HepG2 (cell line): Measurements from ENCODE around the gene LENEP. TPM values are rescaled to one million over a fixed set of nuclear protein-coding genes. Genes with fewer than 3 reads are reported as not detected.

Source experiments
- ADNP ChIP-seq: sonication (generic); formaldehyde crosslinking; IDR thresholded peaks from 2 replicates; pipeline ENCODE4 v1.4.0; 2020; ENCODE audit warnings: missing genetic modification reagents
- BCLAF1 ChIP-seq: fragments of 450-650 bp; IDR thresholded peaks from 2 replicates; pipeline ENCODE4 v1.6.1; 2017; ENCODE audit warnings: mild to moderate bottlenecking
- ELF1 ChIP-seq: sonication (generic); formaldehyde crosslinking; IDR thresholded peaks from 2 replicates; pipeline ENCODE4 v1.4.0; 2020; ENCODE audit warnings: missing genetic modification reagents
- JUN ChIP-seq: sonication (generic); formaldehyde crosslinking; IDR thresholded peaks from 2 replicates; pipeline ENCODE4 v1.4.0; 2020; ENCODE audit warnings: mild to moderate bottlenecking, missing genetic modification reagents
- KLF16 ChIP-seq, 2 experiments: sonication (generic) in 1 of 2; formaldehyde crosslinking in 1 of 2; IDR thresholded peaks; 2 replicates each; pipeline versions ENCODE4 v1.6.1 to v1.8.0; 2016 to 2023; ENCODE audit warnings: missing genetic modification reagents in 2 of 2, missing compliant biosample characterization in 1 of 2
- MEIS1 ChIP-seq: sonication (generic); formaldehyde crosslinking; IDR thresholded peaks from 2 replicates; pipeline ENCODE4 v1.9.0; 2021; ENCODE audit warnings: mild to moderate bottlenecking, missing genetic modification reagents, moderate library complexity, borderline replicate concordance
- NAIF1 ChIP-seq: sonication (generic); formaldehyde crosslinking; IDR thresholded peaks from 2 replicates; pipeline ENCODE4 v1.5.0; 2020; ENCODE audit warnings: mild to moderate bottlenecking, missing genetic modification reagents, borderline replicate concordance
- PAWR ChIP-seq: sonication (generic); formaldehyde crosslinking; IDR thresholded peaks from 2 replicates; pipeline ENCODE4 v1.4.0; 2020; ENCODE audit warnings: missing genetic modification reagents, mild to moderate bottlenecking, borderline replicate concordance
- RXRB ChIP-seq: IDR thresholded peaks from 2 replicates; pipeline ENCODE4 v1.6.1; 2016; ENCODE audit warnings: borderline replicate concordance, missing genetic modification reagents, missing compliant biosample characterization
- SNRNP70 ChIP-seq: fragments of 200-400 bp; formaldehyde crosslinking; IDR thresholded peaks from 2 replicates; pipeline ENCODE4 v1.6.1; 2017; ENCODE audit warnings: mild to moderate bottlenecking, low read depth, low read length, moderate library complexity
- ZFP36L1 ChIP-seq: sonication (generic); formaldehyde crosslinking; IDR thresholded peaks from 2 replicates; pipeline ENCODE4 v1.8.0; 2022; ENCODE audit warnings: mild to moderate bottlenecking, missing genetic modification reagents, moderate library complexity
- ZNF34 ChIP-seq: sonication (generic); formaldehyde crosslinking; IDR thresholded peaks from 2 replicates; pipeline ENCODE4 v1.4.0; 2020; ENCODE audit warnings: mild to moderate bottlenecking, missing genetic modification reagents, borderline replicate concordance
- ZNF567 ChIP-seq: sonication (generic); formaldehyde crosslinking; IDR thresholded peaks from 2 replicates; pipeline ENCODE4 v1.8.1; 2023; ENCODE audit warnings: mild to moderate bottlenecking, missing genetic modification reagents, borderline replicate concordance
- ZNF580 ChIP-seq: IDR thresholded peaks from 2 replicates; pipeline ENCODE4 v1.6.1; 2016; ENCODE audit warnings: low read depth, borderline replicate concordance
- polyA plus RNA-seq, 8 experiments: library from polyadenylated mRNA; depleted of rRNA in 3 of 8; stranded (reverse) in 7 of 8; unstranded in 1 of 8; fragments of >200 nt; fragmentation: Illumina TruSeq in 4 of 8; extraction: Trizol in 4 of 8; gene quantifications; 2 replicates each; pipeline versions ENCODE4 v1.2.1 to v1.2.3, GENCODE V29; 2011 to 2016; ENCODE audit warnings: low read depth in 4 of 8, missing spikeins in 1 of 8, mixed read lengths in 1 of 8; ENCODE audit not compliant: insufficient read depth in 1 of 8
- total RNA-seq, 5 experiments: library from RNA; depleted of rRNA; stranded (reverse); fragments of >200 nt; fragmentation: Illumina TruSeq; extraction: Trizol; gene quantifications; 2 replicates each; pipeline ENCODE4 v1.2.3, GENCODE V29; 2016; ENCODE audit warnings: low read depth in 1 of 5
- TF ChIP-seq, protein P1 (sequence below): sonication (generic); formaldehyde crosslinking; conservative IDR thresholded peaks from 2 replicates; pipeline ENCODE4 v1.4.0; 2020; ENCODE audit warnings: missing genetic modification reagents
- TF ChIP-seq, protein P2 (sequence below): sonication (generic); formaldehyde crosslinking; IDR thresholded peaks from 2 replicates; pipeline ENCODE4 v1.8.0; 2022; ENCODE audit warnings: mild to moderate bottlenecking, missing genetic modification reagents

LENEP gene
- total and polyA plus RNA-seq, 2 of the 13 experiments (the other 11 are each of a cell fraction or from before 2014, with no cell fraction given) = 0.29 TPM; not detected in 1

DNA sequence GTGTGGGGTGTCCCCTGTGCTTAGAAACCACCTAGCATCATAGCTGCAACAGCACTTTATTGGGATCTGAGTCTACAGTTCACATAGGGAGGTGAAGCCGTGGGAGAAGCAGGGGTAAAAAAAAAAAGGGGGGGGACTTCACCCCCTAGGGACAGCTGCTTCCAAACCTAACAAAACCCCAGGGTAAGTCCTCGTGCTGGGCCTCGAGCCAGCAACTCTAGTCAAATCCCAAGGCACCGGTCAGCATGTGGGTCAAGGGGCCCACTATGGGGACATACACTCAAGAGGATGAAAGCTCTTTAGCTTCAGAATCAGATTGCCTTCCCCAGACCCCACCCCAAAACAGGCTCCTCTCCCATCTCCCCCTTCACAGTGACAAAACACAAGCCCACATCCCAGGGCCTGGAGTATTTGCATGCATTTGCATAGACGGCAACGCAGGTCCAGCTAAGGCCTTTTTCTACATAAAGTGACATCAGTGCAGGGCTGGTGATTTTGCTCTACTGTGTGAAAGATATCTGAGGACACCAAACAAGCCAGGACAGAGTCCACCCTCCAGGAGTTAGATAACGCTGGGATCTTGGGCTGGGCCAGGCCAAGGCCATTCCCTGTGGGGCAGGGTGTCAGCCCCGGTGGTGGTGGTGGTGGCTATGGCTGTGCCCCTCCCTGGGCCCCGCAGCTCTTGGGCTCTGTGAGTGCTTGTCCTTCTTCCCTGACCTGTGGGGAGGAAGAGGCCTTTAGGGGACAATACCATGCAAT lies 48.8 kb upstream of the LENEP start (continued):
- TF ChIP-seq PAWR (CRISPR knock-in tag) (no peak), MEIS1 (CRISPR knock-in tag) (no peak), RXRB (peak; percentile 98), ELF1 (CRISPR knock-in tag) (no peak), ZNF567 (CRISPR knock-in tag) (no peak), ADNP (CRISPR knock-in tag) (no peak), NAIF1 (CRISPR knock-in tag) (peak; percentile 64; the same call in 1 of the 2 replicates), BCLAF1 (no peak), ZNF34 (CRISPR knock-in tag) (no peak), KLF16 (CRISPR knock-in tag; IDR thresholded peaks at IDR 0.05) (no peak; a peak in 1 of 4 replicates), ZFP36L1 (CRISPR knock-in tag) (no peak; the same call in 1 of the 2 replicates), SNRNP70 (no peak), JUN (CRISPR knock-in tag) (0 out of 2 replicates have a peak, but pooled peaks have one; percentile 26), ZNF580 (CRISPR knock-in tag) (no peak; the same call in 1 of the 2 replicates)
- TF ChIP-seq, protein P1, sequence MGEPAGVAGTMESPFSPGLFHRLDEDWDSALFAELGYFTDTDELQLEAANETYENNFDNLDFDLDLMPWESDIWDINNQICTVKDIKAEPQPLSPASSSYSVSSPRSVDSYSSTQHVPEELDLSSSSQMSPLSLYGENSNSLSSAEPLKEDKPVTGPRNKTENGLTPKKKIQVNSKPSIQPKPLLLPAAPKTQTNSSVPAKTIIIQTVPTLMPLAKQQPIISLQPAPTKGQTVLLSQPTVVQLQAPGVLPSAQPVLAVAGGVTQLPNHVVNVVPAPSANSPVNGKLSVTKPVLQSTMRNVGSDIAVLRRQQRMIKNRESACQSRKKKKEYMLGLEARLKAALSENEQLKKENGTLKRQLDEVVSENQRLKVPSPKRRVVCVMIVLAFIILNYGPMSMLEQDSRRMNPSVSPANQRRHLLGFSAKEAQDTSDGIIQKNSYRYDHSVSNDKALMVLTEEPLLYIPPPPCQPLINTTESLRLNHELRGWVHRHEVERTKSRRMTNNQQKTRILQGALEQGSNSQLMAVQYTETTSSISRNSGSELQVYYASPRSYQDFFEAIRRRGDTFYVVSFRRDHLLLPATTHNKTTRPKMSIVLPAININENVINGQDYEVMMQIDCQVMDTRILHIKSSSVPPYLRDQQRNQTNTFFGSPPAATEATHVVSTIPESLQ (CRISPR knock-in tag) = no peak
- TF ChIP-seq, protein P2, sequence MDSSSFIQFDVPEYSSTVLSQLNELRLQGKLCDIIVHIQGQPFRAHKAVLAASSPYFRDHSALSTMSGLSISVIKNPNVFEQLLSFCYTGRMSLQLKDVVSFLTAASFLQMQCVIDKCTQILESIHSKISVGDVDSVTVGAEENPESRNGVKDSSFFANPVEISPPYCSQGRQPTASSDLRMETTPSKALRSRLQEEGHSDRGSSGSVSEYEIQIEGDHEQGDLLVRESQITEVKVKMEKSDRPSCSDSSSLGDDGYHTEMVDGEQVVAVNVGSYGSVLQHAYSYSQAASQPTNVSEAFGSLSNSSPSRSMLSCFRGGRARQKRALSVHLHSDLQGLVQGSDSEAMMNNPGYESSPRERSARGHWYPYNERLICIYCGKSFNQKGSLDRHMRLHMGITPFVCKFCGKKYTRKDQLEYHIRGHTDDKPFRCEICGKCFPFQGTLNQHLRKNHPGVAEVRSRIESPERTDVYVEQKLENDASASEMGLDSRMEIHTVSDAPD = peak; percentile 89
